D721Med (cell line): ENCODE data around the gene PLEKHM3.

ENCODE experiments used
- DNase-seq: peaks from one replicate; pipeline ENCODE4 v3.0.0; 2011; ENCODE audit warnings: low spot score; ENCODE audit not compliant: insufficient read length
- FAIRE-seq: peaks from 2 replicates; lab custom pipeline; 2011; peaks lifted over from hg19 to GRCh38; lab: Jason Lieb, UNC
- TF ChIP-seq, protein P1 (sequence below): IDR thresholded peaks from 2 replicates; pipeline ENCODE4 v1.5.1; 2012; ENCODE audit warnings: mild to moderate bottlenecking, control low read depth; ENCODE audit not compliant: insufficient read depth; ENCODE audit errors: missing control alignments

The PLEKHM3 gene

DNA sequence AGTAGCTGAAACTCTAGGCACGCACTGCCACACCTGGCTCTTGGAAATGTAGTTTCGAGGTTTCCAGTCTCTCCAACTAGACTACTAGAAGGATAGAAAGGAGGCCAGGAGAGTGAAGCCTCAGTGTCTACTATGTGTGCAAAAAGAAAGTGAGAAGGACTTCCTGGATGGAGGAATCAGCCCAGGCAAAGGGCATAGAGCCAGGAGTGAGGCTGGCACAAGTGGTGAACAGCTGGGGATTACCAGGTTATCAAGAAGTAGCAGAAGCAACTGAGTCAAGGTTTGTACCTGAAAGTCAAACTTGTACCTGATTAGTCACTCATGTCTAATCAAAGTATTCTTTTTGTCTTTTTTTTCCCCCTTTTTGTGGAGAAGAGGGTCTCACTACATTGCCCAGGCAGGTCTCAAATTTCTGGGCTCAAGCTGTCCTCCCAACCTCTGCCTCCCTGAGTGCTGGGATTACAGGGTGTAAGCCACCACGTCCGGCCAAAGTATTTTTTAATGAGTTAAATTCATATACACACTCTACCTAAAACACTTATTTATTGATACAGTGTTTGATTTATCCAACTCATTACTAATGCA is 246.9 kb downstream of the PLEKHM3 start:
- TF ChIP-seq, protein P1, sequence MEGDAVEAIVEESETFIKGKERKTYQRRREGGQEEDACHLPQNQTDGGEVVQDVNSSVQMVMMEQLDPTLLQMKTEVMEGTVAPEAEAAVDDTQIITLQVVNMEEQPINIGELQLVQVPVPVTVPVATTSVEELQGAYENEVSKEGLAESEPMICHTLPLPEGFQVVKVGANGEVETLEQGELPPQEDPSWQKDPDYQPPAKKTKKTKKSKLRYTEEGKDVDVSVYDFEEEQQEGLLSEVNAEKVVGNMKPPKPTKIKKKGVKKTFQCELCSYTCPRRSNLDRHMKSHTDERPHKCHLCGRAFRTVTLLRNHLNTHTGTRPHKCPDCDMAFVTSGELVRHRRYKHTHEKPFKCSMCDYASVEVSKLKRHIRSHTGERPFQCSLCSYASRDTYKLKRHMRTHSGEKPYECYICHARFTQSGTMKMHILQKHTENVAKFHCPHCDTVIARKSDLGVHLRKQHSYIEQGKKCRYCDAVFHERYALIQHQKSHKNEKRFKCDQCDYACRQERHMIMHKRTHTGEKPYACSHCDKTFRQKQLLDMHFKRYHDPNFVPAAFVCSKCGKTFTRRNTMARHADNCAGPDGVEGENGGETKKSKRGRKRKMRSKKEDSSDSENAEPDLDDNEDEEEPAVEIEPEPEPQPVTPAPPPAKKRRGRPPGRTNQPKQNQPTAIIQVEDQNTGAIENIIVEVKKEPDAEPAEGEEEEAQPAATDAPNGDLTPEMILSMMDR = no peak
- no peak for DNase-seq
- FAIRE-seq = no peak

DNA sequence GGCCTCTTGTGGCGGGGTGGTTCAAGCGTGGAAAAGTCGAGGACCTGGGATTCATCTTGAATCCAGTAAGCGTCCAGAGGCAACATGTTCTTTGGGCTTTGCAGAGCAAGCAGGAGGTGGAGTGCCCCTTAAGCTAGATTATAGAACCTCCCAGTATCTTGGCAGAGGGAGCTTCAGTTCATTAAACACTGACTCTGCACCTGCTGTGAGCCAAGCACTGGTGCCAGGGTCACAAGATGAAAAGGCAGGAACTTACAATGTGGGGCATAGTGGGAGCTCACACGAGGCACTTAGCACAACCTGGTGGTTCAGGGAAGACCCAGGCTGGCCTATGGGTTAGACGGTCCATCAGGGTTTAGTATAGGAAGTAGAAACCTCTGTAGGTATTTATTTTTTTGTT is 248.2 kb downstream of the PLEKHM3 start:
- FAIRE-seq (no peak), DNase-seq (no peak)
- TF ChIP-seq, protein P1 = no peak

DNA sequence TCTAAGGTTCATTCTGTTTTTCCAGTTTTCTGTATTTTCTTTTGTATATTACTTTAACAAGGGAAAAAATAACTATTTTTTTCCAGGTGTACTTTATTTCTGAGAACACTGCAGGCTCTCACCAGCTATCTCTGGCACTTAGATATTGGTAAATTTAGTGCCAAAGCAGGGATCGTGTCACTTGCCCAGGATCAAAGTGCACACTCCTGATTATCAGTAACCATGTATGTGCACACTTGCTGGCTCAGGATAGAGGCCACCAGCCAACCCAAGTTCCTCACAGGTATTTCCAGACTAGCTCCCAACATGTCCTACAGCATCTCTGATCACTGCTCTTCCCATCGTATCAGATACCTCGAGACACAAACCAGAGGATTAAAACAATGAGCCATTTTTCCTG is 249.9 kb downstream of the PLEKHM3 start:
- DNase-seq (no peak), FAIRE-seq (no peak)
- TF ChIP-seq, protein P1 = no peak

DNA sequence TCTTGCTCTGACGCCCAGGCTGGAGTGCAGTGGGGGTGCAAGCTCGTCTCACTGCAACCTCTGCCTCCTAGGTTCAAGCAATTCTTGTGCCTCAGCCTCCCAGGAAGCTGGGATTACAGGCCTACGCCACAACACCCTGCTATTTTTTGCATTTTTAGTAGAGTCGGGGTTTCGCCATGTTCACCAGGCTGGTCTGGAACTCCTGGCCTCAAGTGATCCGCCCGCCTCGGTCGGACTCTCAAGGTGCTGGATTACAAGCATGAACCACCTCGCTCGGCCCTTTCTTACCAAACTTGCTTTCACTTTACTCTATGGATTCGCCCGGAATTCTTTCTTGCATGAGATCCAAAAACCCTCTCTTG is 252.5 kb downstream of the PLEKHM3 start:
- DNase-seq (no peak), FAIRE-seq (no peak)
- TF ChIP-seq, protein P1 = no peak

DNA sequence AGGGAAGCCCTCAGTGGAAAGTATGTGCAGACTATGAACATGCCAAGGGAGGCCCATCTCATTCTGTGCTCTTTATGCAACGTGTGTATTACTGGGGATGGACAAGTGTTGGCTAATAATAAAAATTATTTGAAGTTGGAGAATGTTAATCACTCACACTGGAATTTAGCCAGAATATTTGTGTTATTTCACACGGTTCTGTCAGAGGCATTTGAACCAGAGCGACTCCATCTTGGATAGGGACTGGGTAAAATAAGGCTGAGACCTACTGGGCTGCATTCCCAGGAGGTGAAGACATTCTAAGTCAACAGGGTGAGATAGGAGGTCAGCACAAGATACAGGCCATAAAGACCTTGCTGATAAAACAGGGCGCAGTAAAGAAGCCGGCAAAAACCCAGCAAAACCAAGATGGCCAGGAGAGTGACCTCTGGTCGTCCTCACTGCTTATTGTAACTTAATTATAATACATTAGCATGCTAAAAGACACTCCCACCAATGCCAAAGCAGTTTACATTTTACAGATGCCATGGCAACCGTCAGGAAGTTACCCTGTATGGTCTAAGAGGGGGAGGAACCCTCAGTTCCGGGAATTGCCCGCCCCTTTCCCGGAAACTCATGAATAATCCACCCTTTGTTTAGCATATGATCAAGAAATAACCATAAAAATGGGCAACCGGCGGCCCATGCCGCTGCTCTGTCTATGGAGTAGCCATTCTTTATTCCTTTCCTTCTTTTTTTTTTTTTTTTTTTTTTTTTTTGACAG is 253.1 kb downstream of the PLEKHM3 start:
- TF ChIP-seq, protein P1 = no peak
- FAIRE-seq = no peak
- DNase-seq = no peak

DNA sequence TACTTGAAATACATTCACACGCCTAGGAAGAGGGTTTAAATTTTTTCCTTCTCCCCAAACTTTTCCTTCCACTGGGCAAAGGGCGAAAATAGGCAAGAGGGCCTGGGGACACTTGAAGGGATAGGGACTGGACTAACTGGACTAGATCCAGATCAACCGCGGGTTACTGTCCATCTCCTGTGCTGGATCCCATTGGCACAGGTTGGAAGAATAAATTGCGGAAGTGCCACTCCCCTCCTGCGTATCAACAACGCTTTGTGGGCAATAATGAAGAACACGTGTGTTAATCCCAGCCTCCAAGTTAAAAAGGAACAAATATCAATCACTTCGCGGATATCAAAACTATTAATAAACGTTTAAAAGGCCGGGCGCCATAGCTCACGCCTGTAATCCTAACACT is 253.9 kb downstream of the PLEKHM3 start:
- FAIRE-seq (no peak), DNase-seq (no peak)
- TF ChIP-seq, protein P1 = no peak
